Activated CD8-positive, alpha-beta memory T cell treated with anti-CD3 and anti-CD28 coated beads for 1 hour (primary cell): ENCODE measurements around the gene DBH.
A peak's percentile ranks its signal among the peaks of the same experiment; 100 is the strongest.

ENCODE experiments used
- DNase-seq, 2 donors: peaks; one replicate each; pipeline ENCODE4 v3.0.0-alpha.2; 2020; ENCODE audit warnings: low read depth in 1 of 2; ENCODE audit errors: extremely low read depth in 1 of 2

Gene DBH

GRCh38 chr9:133635533-133636531, at the start of gene DBH:
Gene DBH (plus strand): TSS chr9:133636363. CDS start chr9:133636372, 9 bp downstream.
- no peak for DNase-seq

- DNase-seq: no peak
These were observed 49.1 kb upstream of the DBH start for GRCh38 chr9:133587051-133587450.

- DNase-seq: no peak
These were observed 48.7 kb upstream of the DBH start for GRCh38 chr9:133587466-133587865.

- DNase-seq: peak in 1 of 2 donors; percentile 8
These were observed 46.5 kb upstream of the DBH start for GRCh38 chr9:133589454-133590227.

GRCh38 chr9:133590231-133590855, 45.8 kb upstream of the DBH start:
- DNase-seq: no peak

GRCh38 chr9:133591116-133591910, 44.9 kb upstream of the DBH start:
- no peak for DNase-seq

- no peak for DNase-seq
These were observed 44.2 kb upstream of the DBH start for GRCh38 chr9:133591985-133592384.

- no peak for DNase-seq
These were observed 43.3 kb upstream of the DBH start for GRCh38 chr9:133592731-133593409.

GRCh38 chr9:133593587-133594253, 42.4 kb upstream of the DBH start:
- no peak for DNase-seq

GRCh38 chr9:133594310-133594709, 41.9 kb upstream of the DBH start:
- no peak for DNase-seq

GRCh38 chr9:133595910-133596309, 40.3 kb upstream of the DBH start:
- DNase-seq: no peak

- DNase-seq: no peak
These were observed 38.7 kb upstream of the DBH start for GRCh38 chr9:133597316-133597957.

GRCh38 chr9:133598978-133599377, 37.2 kb upstream of the DBH start:
- no peak for DNase-seq

- no peak for DNase-seq
These were observed 36.5 kb upstream of the DBH start for GRCh38 chr9:133599470-133600173.

GRCh38 chr9:133600739-133601138, 35.4 kb upstream of the DBH start:
- no peak for DNase-seq

GRCh38 chr9:133601746-133602145, 34.4 kb upstream of the DBH start:
- DNase-seq: no peak

GRCh38 chr9:133602277-133602676, 33.9 kb upstream of the DBH start:
- no peak for DNase-seq
